HepG2 (cell line): ENCODE data around the gene CKS1B. TPM values are rescaled to one million over a fixed set of nuclear protein-coding genes. Genes with fewer than 3 reads are reported as not detected.

Experiments used
- BRF2 ChIP-seq: sonication (generic); formaldehyde crosslinking; IDR thresholded peaks from 2 replicates; pipeline ENCODE4 v1.8.1; 2022; ENCODE audit warnings: mild to moderate bottlenecking, missing genetic modification reagents
- GTF3A ChIP-seq: sonication (generic); formaldehyde crosslinking; conservative IDR thresholded peaks from 2 replicates; pipeline ENCODE4 v1.4.0; 2020; ENCODE audit warnings: mild to moderate bottlenecking, missing genetic modification reagents
- KAT7 ChIP-seq: IDR thresholded peaks from 2 replicates; pipeline ENCODE4 v1.6.1; 2018; ENCODE audit warnings: borderline replicate concordance, missing compliant biosample characterization
- PPARG ChIP-seq: conservative IDR thresholded peaks from 2 replicates; pipeline ENCODE4 v1.6.1; 2016; ENCODE audit warnings: missing biosample characterization, missing genetic modification reagents
- RAD21 ChIP-seq: fragments of 450-650 bp; formaldehyde crosslinking; IDR thresholded peaks from 2 replicates; pipeline ENCODE4 v1.5.0; 2020; ENCODE audit warnings: mild to moderate bottlenecking
- REPIN1 ChIP-seq: sonication (generic); formaldehyde crosslinking; IDR thresholded peaks from 2 replicates; pipeline ENCODE4 v1.8.0; 2022; ENCODE audit warnings: missing genetic modification reagents, low read depth, mild to moderate bottlenecking, borderline replicate concordance
- TOE1 ChIP-seq: sonication (generic); formaldehyde crosslinking; IDR thresholded peaks from 2 replicates; pipeline ENCODE4 v1.4.0; 2020; ENCODE audit warnings: mild to moderate bottlenecking, missing genetic modification reagents
- ZBED4 ChIP-seq: sonication (generic); formaldehyde crosslinking; IDR thresholded peaks from 2 replicates; pipeline ENCODE4 v1.4.0; 2020; ENCODE audit warnings: missing genetic modification reagents, borderline replicate concordance
- ZNF501 ChIP-seq: sonication (generic); formaldehyde crosslinking; IDR thresholded peaks from 2 replicates; pipeline ENCODE4 v1.5.1; 2020; ENCODE audit warnings: mild to moderate bottlenecking, moderate library complexity, missing genetic modification reagents
- ZNF629 ChIP-seq: sonication (generic); formaldehyde crosslinking; conservative IDR thresholded peaks from 2 replicates; pipeline ENCODE4 v1.5.0; 2020; ENCODE audit warnings: missing genetic modification reagents
- ZSCAN21 ChIP-seq: sonication (generic); formaldehyde crosslinking; IDR thresholded peaks from 2 replicates; pipeline ENCODE4 v1.8.0; 2022; ENCODE audit warnings: mild to moderate bottlenecking, missing genetic modification reagents, moderate library complexity, borderline replicate concordance
- polyA plus RNA-seq, 8 experiments: library from polyadenylated mRNA; depleted of rRNA in 3 of 8; stranded (reverse) in 7 of 8; unstranded in 1 of 8; fragments of >200 nt; fragmentation: Illumina TruSeq in 4 of 8; extraction: Trizol in 4 of 8; gene quantifications; 2 replicates each; pipeline versions ENCODE4 v1.2.1 to v1.2.3, GENCODE V29; 2011 to 2016; ENCODE audit warnings: low read depth in 4 of 8, missing spikeins in 1 of 8, mixed read lengths in 1 of 8; ENCODE audit not compliant: insufficient read depth in 1 of 8
- total RNA-seq, 5 experiments: library from RNA; depleted of rRNA; stranded (reverse); fragments of >200 nt; fragmentation: Illumina TruSeq; extraction: Trizol; gene quantifications; 2 replicates each; pipeline ENCODE4 v1.2.3, GENCODE V29; 2016; ENCODE audit warnings: low read depth in 1 of 5
- TF ChIP-seq, protein P1 (sequence below): sonication (generic); formaldehyde crosslinking; IDR thresholded peaks from 2 replicates; pipeline ENCODE4 v1.4.0; 2020; ENCODE audit warnings: missing genetic modification reagents, borderline replicate concordance
- TF ChIP-seq, protein P2 (sequence below): IDR thresholded peaks from 2 replicates; pipeline ENCODE4 v1.4.0; 2020; ENCODE audit warnings: mild to moderate bottlenecking, missing genetic modification reagents
- TF ChIP-seq, protein P3 (sequence below): sonication (generic); formaldehyde crosslinking; conservative IDR thresholded peaks from 2 replicates; pipeline ENCODE4 v1.4.0; 2020; ENCODE audit warnings: missing genetic modification reagents

The CKS1B gene
- total and polyA plus RNA-seq, 2 of the 13 experiments (the other 11 are each of a cell fraction or from before 2014, with no cell fraction given): 217 to 222 TPM

DNA sequence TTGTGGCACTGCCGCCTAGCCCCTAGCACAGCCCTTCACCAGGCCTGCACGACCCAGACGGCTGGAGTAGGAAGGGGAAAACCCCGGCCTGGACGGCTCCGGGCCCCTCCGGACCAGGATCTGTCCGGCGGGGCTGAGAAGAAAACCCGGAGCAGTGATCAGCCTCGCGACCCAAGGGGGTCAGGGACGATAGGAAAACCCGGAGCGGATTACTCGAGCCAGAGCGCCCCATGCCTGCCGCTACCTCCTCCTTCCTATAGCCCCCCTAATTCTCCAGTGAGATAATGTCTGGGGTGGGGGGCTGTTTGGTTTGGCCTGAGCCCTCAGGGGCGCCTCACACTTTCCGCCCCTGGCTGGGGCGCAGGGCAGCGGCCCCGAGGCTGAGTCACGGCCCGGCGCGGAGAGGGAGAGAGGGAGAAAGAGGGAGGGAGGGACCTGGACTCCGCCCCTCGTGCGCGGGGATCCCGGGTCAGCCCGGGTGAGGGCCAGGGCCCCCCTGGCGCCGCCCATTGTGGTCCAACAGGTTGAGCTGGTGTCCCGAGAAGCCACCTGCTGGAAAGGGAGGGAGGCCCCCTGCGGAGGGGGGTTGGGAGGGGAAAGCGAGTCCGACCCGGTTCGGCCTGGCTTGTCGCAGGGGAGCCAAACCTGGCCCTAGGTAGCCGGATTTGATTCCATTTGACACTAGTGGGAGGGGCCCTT is 26.4 kb downstream of the CKS1B start (continued):
- TF ChIP-seq ZNF501 (CRISPR knock-in tag) (peak; percentile 78), REPIN1 (CRISPR knock-in tag) (peak; percentile 63; the same call in 1 of the 2 replicates), ZNF629 (CRISPR knock-in tag) (no peak; the same call in 1 of the 2 replicates), TOE1 (CRISPR knock-in tag) (no peak), PPARG (peak; percentile 52), BRF2 (CRISPR knock-in tag) (peak; percentile 59; the same call in 1 of the 2 replicates), KAT7 (CRISPR knock-in tag) (peak; percentile 56), GTF3A (CRISPR knock-in tag) (0 out of 2 replicates have a peak, but pooled peaks have one; percentile 47), ZBED4 (CRISPR knock-in tag) (peak; percentile 100), ZSCAN21 (CRISPR knock-in tag) (0 out of 2 replicates have a peak, but pooled peaks have one; percentile 46), RAD21 (CRISPR knock-in tag) (peak; percentile 56; the same call in 1 of the 2 replicates)
- TF ChIP-seq, protein P1, sequence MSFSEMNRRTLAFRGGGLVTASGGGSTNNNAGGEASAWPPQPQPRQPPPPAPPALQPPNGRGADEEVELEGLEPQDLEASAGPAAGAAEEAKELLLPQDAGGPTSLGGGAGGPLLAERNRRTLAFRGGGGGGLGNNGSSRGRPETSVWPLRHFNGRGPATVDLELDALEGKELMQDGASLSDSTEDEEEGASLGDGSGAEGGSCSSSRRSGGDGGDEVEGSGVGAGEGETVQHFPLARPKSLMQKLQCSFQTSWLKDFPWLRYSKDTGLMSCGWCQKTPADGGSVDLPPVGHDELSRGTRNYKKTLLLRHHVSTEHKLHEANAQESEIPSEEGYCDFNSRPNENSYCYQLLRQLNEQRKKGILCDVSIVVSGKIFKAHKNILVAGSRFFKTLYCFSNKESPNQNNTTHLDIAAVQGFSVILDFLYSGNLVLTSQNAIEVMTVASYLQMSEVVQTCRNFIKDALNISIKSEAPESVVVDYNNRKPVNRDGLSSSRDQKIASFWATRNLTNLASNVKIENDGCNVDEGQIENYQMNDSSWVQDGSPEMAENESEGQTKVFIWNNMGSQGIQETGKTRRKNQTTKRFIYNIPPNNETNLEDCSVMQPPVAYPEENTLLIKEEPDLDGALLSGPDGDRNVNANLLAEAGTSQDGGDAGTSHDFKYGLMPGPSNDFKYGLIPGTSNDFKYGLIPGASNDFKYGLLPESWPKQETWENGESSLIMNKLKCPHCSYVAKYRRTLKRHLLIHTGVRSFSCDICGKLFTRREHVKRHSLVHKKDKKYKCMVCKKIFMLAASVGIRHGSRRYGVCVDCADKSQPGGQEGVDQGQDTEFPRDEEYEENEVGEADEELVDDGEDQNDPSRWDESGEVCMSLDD (CRISPR knock-in tag): peak; percentile 99
- TF ChIP-seq, protein P2, sequence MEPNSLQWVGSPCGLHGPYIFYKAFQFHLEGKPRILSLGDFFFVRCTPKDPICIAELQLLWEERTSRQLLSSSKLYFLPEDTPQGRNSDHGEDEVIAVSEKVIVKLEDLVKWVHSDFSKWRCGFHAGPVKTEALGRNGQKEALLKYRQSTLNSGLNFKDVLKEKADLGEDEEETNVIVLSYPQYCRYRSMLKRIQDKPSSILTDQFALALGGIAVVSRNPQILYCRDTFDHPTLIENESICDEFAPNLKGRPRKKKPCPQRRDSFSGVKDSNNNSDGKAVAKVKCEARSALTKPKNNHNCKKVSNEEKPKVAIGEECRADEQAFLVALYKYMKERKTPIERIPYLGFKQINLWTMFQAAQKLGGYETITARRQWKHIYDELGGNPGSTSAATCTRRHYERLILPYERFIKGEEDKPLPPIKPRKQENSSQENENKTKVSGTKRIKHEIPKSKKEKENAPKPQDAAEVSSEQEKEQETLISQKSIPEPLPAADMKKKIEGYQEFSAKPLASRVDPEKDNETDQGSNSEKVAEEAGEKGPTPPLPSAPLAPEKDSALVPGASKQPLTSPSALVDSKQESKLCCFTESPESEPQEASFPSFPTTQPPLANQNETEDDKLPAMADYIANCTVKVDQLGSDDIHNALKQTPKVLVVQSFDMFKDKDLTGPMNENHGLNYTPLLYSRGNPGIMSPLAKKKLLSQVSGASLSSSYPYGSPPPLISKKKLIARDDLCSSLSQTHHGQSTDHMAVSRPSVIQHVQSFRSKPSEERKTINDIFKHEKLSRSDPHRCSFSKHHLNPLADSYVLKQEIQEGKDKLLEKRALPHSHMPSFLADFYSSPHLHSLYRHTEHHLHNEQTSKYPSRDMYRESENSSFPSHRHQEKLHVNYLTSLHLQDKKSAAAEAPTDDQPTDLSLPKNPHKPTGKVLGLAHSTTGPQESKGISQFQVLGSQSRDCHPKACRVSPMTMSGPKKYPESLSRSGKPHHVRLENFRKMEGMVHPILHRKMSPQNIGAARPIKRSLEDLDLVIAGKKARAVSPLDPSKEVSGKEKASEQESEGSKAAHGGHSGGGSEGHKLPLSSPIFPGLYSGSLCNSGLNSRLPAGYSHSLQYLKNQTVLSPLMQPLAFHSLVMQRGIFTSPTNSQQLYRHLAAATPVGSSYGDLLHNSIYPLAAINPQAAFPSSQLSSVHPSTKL (CRISPR knock-in tag): peak; percentile 76; the same call in 1 of the 2 replicates
- TF ChIP-seq, protein P3, sequence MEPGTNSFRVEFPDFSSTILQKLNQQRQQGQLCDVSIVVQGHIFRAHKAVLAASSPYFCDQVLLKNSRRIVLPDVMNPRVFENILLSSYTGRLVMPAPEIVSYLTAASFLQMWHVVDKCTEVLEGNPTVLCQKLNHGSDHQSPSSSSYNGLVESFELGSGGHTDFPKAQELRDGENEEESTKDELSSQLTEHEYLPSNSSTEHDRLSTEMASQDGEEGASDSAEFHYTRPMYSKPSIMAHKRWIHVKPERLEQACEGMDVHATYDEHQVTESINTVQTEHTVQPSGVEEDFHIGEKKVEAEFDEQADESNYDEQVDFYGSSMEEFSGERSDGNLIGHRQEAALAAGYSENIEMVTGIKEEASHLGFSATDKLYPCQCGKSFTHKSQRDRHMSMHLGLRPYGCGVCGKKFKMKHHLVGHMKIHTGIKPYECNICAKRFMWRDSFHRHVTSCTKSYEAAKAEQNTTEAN (CRISPR knock-in tag): no peak
